Activated CD4-positive, alpha-beta T cell treated with anti-CD3 and anti-CD28 coated beads for 48 hours (primary cell): Measurements from ENCODE around the gene TMOD3.
"Not testable (repeated sequence)": the region's sequence is repeated elsewhere in the genome, so short reads cannot be mapped to it uniquely, and the experiment has no call there.

ENCODE experiments used
- DNase-seq: peaks from one replicate; pipeline ENCODE4 v3.0.0-alpha.2; 2020

The TMOD3 gene

GRCh38 chr15:51865317-51865716, 35.9 kb downstream of the TMOD3 start:
- DNase-seq: no peak

GRCh38 chr15:51866161-51866560, 36.7 kb downstream of the TMOD3 start:
- no peak for DNase-seq

- no peak for DNase-seq
These were observed 37.3 kb downstream of the TMOD3 start for GRCh38 chr15:51866751-51867150.

GRCh38 chr15:51869060-51869421, 39.6 kb downstream of the TMOD3 start:
- DNase-seq: no peak

GRCh38 chr15:51870774-51871173, 41.3 kb downstream of the TMOD3 start:
- no peak for DNase-seq

- no peak for DNase-seq
These were observed 45.5 kb downstream of the TMOD3 start for GRCh38 chr15:51874751-51875644.

- no peak for DNase-seq
These were observed 46.7 kb downstream of the TMOD3 start for GRCh38 chr15:51876169-51876568.

GRCh38 chr15:51878446-51879386, 49.3 kb downstream of the TMOD3 start:
- no peak for DNase-seq

- no peak for DNase-seq
These were observed 50.1 kb downstream of the TMOD3 start for GRCh38 chr15:51879555-51879954.

GRCh38 chr15:51883271-51883837, 53.9 kb downstream of the TMOD3 start:
- no peak for DNase-seq

GRCh38 chr15:51884041-51884440, 54.6 kb downstream of the TMOD3 start:
- no peak for DNase-seq

GRCh38 chr15:51884517-51885236, 55.2 kb downstream of the TMOD3 start:
- DNase-seq: no peak

GRCh38 chr15:51885758-51886157, 56.3 kb downstream of the TMOD3 start:
- DNase-seq: not testable (repeated sequence)

- DNase-seq: no peak
These were observed 58.6 kb downstream of the TMOD3 start for GRCh38 chr15:51887887-51888592.

GRCh38 chr15:51888593-51889195, 59.2 kb downstream of the TMOD3 start:
- no peak for DNase-seq

- no peak for DNase-seq
These were observed 60.0 kb downstream of the TMOD3 start for GRCh38 chr15:51889486-51889885.

GRCh38 chr15:51904421-51904820, 75.0 kb downstream of the TMOD3 start:
- no peak for DNase-seq

GRCh38 chr15:51904931-51905330, 75.5 kb downstream of the TMOD3 start:
- DNase-seq: no peak

- DNase-seq: peak; percentile 13
These were observed 77.8 kb downstream of the TMOD3 start for GRCh38 chr15:51907136-51907862.

- no peak for DNase-seq
These were observed 78.9 kb downstream of the TMOD3 start for GRCh38 chr15:51908316-51908715.

- DNase-seq: no peak
These were observed 80.1 kb downstream of the TMOD3 start for GRCh38 chr15:51909584-51909983.
